ENCODE measurements around the gene DENND1B. TPM values are rescaled to one million over a fixed set of nuclear protein-coding genes. Genes with fewer than 3 reads are reported as not detected.
"Not testable (repeated sequence)": the region's sequence is repeated elsewhere in the genome, so short reads cannot be mapped to it uniquely, and the experiment has no call there.

The DENND1B gene
- total and polyA plus RNA-seq, 4 experiments from 2014 or later, result 12.5 to 26.3 (median 22.5) TPM

GRCh38 chr1:197705941-197706340 is 69.3 kb downstream of the DENND1B start:
- peaks cover 4% of the 10 kb centered on the region for H3K4me1 ChIP-seq (ENCODE audit: insufficient read depth, low read length)
- no peaks in the 10 kb centered on the region for H3K27me3 ChIP-seq (ENCODE audit: insufficient read depth, low read length)
- Mint-ChIP-seq H3K9me3 (peaks cover 0 to 8% (median 2%) of the 10 kb centered on the region in 8 donors), H3K27me3 (no peaks in the 10 kb centered on the region), H3K4me3 (no peak overlapping the region), H3K27ac (no peak overlapping the region), H3K4me1 (peaks cover 8 to 19% (median 16%) of the 10 kb centered on the region in 4 donors), H3K36me3 (peaks cover 2 to 20% of the 10 kb centered on the region in 2 donors)
- no peak overlapping the region for H3K27ac ChIP-seq (ENCODE audit: low read depth, low read length)
- H3K4me3 ChIP-seq (ENCODE audit: low read length in 2 of 2), result no peak overlapping the region
- CTCF ChIA-PET (ENCODE audit: partially characterized antibody), result interaction anchor here (0.6 to 1.6 kb wide), 2 partner anchors 13 to 15 kb away, joined by 4 to 6 read pairs; no protein-coding TSS in a partner anchor
- intact Hi-C loops (cut with micrococcal nuclease), result no loop called here
- no peaks in the 10 kb centered on the region for H3K9me3 ChIP-seq (ENCODE audit: control insufficient read depth in 1 of 2, low read length in 2 of 2)
- no peaks in the 10 kb centered on the region for H3K36me3 ChIP-seq (ENCODE audit: insufficient read depth, low read length)
- POLR2A ChIA-PET (ENCODE audit: partially characterized antibody), result no interaction called here
- DNase-seq, result no peak

DNA sequence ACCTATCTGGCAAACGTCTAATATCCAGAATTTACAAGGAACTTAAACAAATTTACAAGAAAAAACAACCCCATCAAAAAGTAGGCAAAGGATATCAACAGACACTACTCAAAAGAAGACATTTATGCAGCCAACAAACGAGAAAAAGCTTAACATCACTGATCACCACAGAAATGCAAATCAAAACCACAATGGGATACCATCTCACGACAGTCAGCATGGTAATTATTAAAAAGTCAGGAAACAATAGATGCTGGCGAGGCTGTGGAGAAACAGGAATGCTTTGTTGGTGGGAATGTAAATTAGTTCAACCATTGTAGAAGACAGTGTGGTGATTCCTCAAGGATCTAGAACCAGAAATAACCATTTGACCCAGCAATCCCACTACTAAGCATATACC is 74.6 kb downstream of the DENND1B start:
- H3K27me3 ChIP-seq (ENCODE audit: insufficient read depth, low read length); H3K27ac Mint-ChIP-seq; H3K4me3 ChIP-seq (ENCODE audit: low read length in 2 of 2); DNase-seq; POLR2A ChIA-PET (ENCODE audit: partially characterized antibody); H3K36me3 ChIP-seq (ENCODE audit: insufficient read depth, low read length); CTCF ChIA-PET (ENCODE audit: partially characterized antibody); H3K27ac ChIP-seq (ENCODE audit: low read depth, low read length); H3K9me3 ChIP-seq (ENCODE audit: control insufficient read depth in 1 of 2, low read length in 2 of 2); intact Hi-C loops (cut with micrococcal nuclease); H3K27me3 Mint-ChIP-seq: not testable (repeated sequence)
- Mint-ChIP-seq H3K4me1 (peaks cover 26 to 49% (median 45%) of the 10 kb centered on the region in 4 donors), H3K4me3 (peak overlapping the region in 1 of 8 donors; percentile 43), H3K9me3 (peaks cover 0 to 13% (median 5%) of the 10 kb centered on the region in 8 donors), H3K36me3 (peaks cover 4 to 25% of the 10 kb centered on the region in 2 donors)
- H3K4me1 ChIP-seq (ENCODE audit: insufficient read depth, low read length), result peaks cover 11% of the 10 kb centered on the region

DNA sequence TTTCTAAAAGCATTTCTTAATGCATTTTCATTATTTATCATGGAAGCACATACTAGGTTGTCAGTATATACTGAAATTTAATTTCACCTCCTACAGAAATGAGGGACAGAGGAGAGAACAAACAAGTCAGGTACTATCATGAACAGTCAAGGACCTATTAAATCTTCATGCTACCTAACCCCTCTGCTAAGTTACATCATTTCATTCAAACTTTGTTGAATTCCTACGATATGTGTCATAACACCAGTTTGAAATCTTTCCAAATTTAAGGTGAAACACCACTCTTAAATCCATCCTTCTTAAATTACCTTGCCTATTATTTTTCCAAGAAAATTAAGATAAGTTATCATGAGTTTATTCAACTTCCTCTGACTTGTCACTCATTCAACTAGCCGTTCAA is 78.9 kb downstream of the DENND1B start:
- Mint-ChIP-seq H3K27ac (no peak overlapping the region), H3K9me3 (peaks cover 0 to 10% (median 5%) of the 10 kb centered on the region in 8 donors), H3K4me3 (no peak overlapping the region), H3K4me1 (peaks cover 33 to 70% (median 47%) of the 10 kb centered on the region in 4 donors), H3K27me3 (no peaks in the 10 kb centered on the region), H3K36me3 (peaks cover 9 to 13% of the 10 kb centered on the region in 2 donors)
- Histone ChIP-seq H3K36me3 (ENCODE audit: insufficient read depth, low read length) (no peaks in the 10 kb centered on the region), H3K27me3 (ENCODE audit: insufficient read depth, low read length) (no peaks in the 10 kb centered on the region), H3K4me1 (ENCODE audit: insufficient read depth, low read length) (peaks cover 16% of the 10 kb centered on the region), H3K4me3 (ENCODE audit: low read length in 2 of 2) (no peak overlapping the region), H3K27ac (ENCODE audit: low read depth, low read length) (no peak overlapping the region), H3K9me3 (ENCODE audit: control insufficient read depth in 1 of 2, low read length in 2 of 2) (no peaks in the 10 kb centered on the region)
- POLR2A ChIA-PET (ENCODE audit: partially characterized antibody), result no interaction called here
- intact Hi-C loops (cut with micrococcal nuclease), result no loop called here
- no peak for DNase-seq
- CTCF ChIA-PET (ENCODE audit: partially characterized antibody), result no interaction called here

- Histone ChIP-seq H3K4me3 (ENCODE audit: low read length in 2 of 2) (no peak overlapping the region), H3K27me3 (ENCODE audit: insufficient read depth, low read length) (no peaks in the 10 kb centered on the region), H3K4me1 (ENCODE audit: insufficient read depth, low read length) (peaks cover 16% of the 10 kb centered on the region), H3K36me3 (ENCODE audit: insufficient read depth, low read length) (no peaks in the 10 kb centered on the region), H3K27ac (ENCODE audit: low read depth, low read length) (no peak overlapping the region), H3K9me3 (ENCODE audit: control insufficient read depth in 1 of 2, low read length in 2 of 2) (no peaks in the 10 kb centered on the region)
- H3K4me1 Mint-ChIP-seq, result peaks cover 35 to 71% (median 48%) of the 10 kb centered on the region in 4 donors
- intact Hi-C loops (cut with micrococcal nuclease), result no loop called here
- H3K27me3 Mint-ChIP-seq, result no peaks in the 10 kb centered on the region
- peaks cover 0 to 7% (median 4%) of the 10 kb centered on the region in 8 donors for H3K9me3 Mint-ChIP-seq
- CTCF ChIA-PET (ENCODE audit: partially characterized antibody), result no interaction called here
- peaks cover 7 to 11% of the 10 kb centered on the region in 2 donors for H3K36me3 Mint-ChIP-seq
- no peak overlapping the region for H3K27ac Mint-ChIP-seq
- POLR2A ChIA-PET (ENCODE audit: partially characterized antibody), result no interaction called here
- no peak for DNase-seq
- no peak overlapping the region for H3K4me3 Mint-ChIP-seq
These were observed 79.3 kb downstream of the DENND1B start for GRCh38 chr1:197695961-197696360.

DNA sequence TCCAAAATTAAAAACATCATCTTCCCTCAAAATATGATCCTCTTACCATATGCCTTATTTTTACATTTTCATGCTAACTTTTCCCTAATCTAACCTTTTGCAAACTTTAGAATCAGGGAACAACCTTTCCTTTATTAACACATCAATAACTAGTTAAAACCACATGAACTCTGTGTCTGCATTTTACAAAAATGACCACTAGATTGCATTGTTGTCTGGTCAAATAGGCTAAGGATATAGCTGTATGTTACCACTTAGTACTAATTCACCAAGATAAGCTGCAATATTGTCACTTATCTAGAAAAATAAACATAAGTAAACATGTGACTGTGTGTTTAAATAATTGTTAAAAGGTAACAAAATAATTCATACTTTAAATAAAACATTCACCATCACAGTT is 82.3 kb downstream of the DENND1B start:
- peaks cover 0 to 17% (median 11%) of the 10 kb centered on the region in 8 donors for H3K9me3 Mint-ChIP-seq
- H3K36me3 Mint-ChIP-seq, result peaks cover 21 to 30% of the 10 kb centered on the region in 2 donors
- Histone ChIP-seq H3K4me1 (ENCODE audit: insufficient read depth, low read length) (peaks cover 16% of the 10 kb centered on the region), H3K9me3 (ENCODE audit: control insufficient read depth in 1 of 2, low read length in 2 of 2) (peaks cover 0 to 7% of the 10 kb centered on the region in 2 donors), H3K4me3 (ENCODE audit: low read length in 2 of 2) (no peak overlapping the region), H3K36me3 (ENCODE audit: insufficient read depth, low read length) (no peaks in the 10 kb centered on the region), H3K27me3 (ENCODE audit: insufficient read depth, low read length) (no peaks in the 10 kb centered on the region), H3K27ac (ENCODE audit: low read depth, low read length) (no peak overlapping the region)
- DNase-seq, result no peak
- H3K4me1 Mint-ChIP-seq, result peaks cover 17 to 42% (median 25%) of the 10 kb centered on the region in 4 donors
- CTCF ChIA-PET (ENCODE audit: partially characterized antibody), result interaction anchor here (0.7 to 2.0 kb wide), 3 partner anchors 82 to 209 kb away, joined by 3 to 12 read pairs (median 3); partner anchors contain the start of genes C1orf53 and DENND1B
- no peaks in the 10 kb centered on the region for H3K27me3 Mint-ChIP-seq
- intact Hi-C loops (cut with micrococcal nuclease), result loop anchor here (1.0 kb wide), 1 partner anchor 176 kb away; no protein-coding TSS in a partner anchor
- H3K27ac Mint-ChIP-seq, result no peak overlapping the region
- H3K4me3 Mint-ChIP-seq, result no peak overlapping the region
- POLR2A ChIA-PET (ENCODE audit: partially characterized antibody), result no interaction called here

- Histone ChIP-seq H3K4me1 (ENCODE audit: insufficient read depth, low read length) (peaks cover 11% of the 10 kb centered on the region), H3K4me3 (ENCODE audit: low read length in 2 of 2) (no peak overlapping the region), H3K27ac (ENCODE audit: low read depth, low read length) (no peak overlapping the region), H3K9me3 (ENCODE audit: control insufficient read depth in 1 of 2, low read length in 2 of 2) (peaks cover 0 to 7% of the 10 kb centered on the region in 2 donors), H3K36me3 (ENCODE audit: insufficient read depth, low read length) (no peaks in the 10 kb centered on the region), H3K27me3 (ENCODE audit: insufficient read depth, low read length) (no peaks in the 10 kb centered on the region)
- no peak for DNase-seq
- Mint-ChIP-seq H3K4me3 (no peak overlapping the region), H3K36me3 (peaks cover 26 to 37% of the 10 kb centered on the region in 2 donors), H3K4me1 (peaks cover 8 to 37% (median 20%) of the 10 kb centered on the region in 4 donors), H3K27ac (peak overlapping the region in 2 of 7 donors; percentile 12 to 53), H3K9me3 (peaks cover 0 to 19% (median 12%) of the 10 kb centered on the region in 8 donors), H3K27me3 (no peaks in the 10 kb centered on the region)
- intact Hi-C loops (cut with micrococcal nuclease), result no loop called here
- ChIA-PET POLR2A (ENCODE audit: partially characterized antibody) (no interaction called here), CTCF (ENCODE audit: partially characterized antibody) (no interaction called here)
These were observed 83.5 kb downstream of the DENND1B start for GRCh38 chr1:197691816-197692215.

- Histone ChIP-seq H3K36me3 (ENCODE audit: insufficient read depth, low read length) (no peaks in the 10 kb centered on the region), H3K27ac (ENCODE audit: low read depth, low read length) (no peak overlapping the region), H3K27me3 (ENCODE audit: insufficient read depth, low read length) (no peaks in the 10 kb centered on the region), H3K4me3 (ENCODE audit: low read length in 2 of 2) (no peak overlapping the region), H3K9me3 (ENCODE audit: control insufficient read depth in 1 of 2, low read length in 2 of 2) (peaks cover 0 to 7% of the 10 kb centered on the region in 2 donors), H3K4me1 (ENCODE audit: insufficient read depth, low read length) (peaks cover 5% of the 10 kb centered on the region)
- no peak for DNase-seq
- no peak overlapping the region for H3K4me3 Mint-ChIP-seq
- intact Hi-C loops (cut with micrococcal nuclease), result no loop called here
- POLR2A ChIA-PET (ENCODE audit: partially characterized antibody), result no interaction called here
- CTCF ChIA-PET (ENCODE audit: partially characterized antibody), result no interaction called here
- peaks cover 14 to 36% (median 23%) of the 10 kb centered on the region in 4 donors for H3K4me1 Mint-ChIP-seq
- H3K9me3 Mint-ChIP-seq, result peaks cover 0 to 19% (median 12%) of the 10 kb centered on the region in 8 donors
- no peaks in the 10 kb centered on the region for H3K27me3 Mint-ChIP-seq
- H3K36me3 Mint-ChIP-seq, result peaks cover 26 to 37% of the 10 kb centered on the region in 2 donors
- H3K27ac Mint-ChIP-seq, result no peak overlapping the region
These were observed 85.2 kb downstream of the DENND1B start for GRCh38 chr1:197690074-197690473.
